Mesendoderm (in vitro differentiated cells): Measurements from ENCODE around the gene MALL.

Source experiments
- DNase-seq: peaks from one replicate; pipeline ENCODE4 v3.0.0; 2013
- H2AK5ac ChIP-seq: 2 replicates; pipeline ENCODE4 v1.6.1; 2013; ENCODE audit warnings: low read length, inconsistent platforms
- H2BK120ac ChIP-seq: 2 replicates; pipeline ENCODE4 v1.6.1; 2013; ENCODE audit warnings: low read depth, mild to moderate bottlenecking, low read length, moderate library complexity, mixed read lengths
- H2BK15ac ChIP-seq: replicated peaks from 2 replicates; pipeline ENCODE4 v1.6.1; 2013; ENCODE audit warnings: low read depth, mild to moderate bottlenecking, moderate library complexity
- H2BK5ac ChIP-seq: 2 replicates; pipeline ENCODE4 v1.6.1; 2013; ENCODE audit warnings: low read length, inconsistent platforms
- H3K18ac ChIP-seq: 2 replicates; pipeline ENCODE4 v1.6.1; 2013; ENCODE audit warnings: mild to moderate bottlenecking, low read length, mixed read lengths
- H3K23ac ChIP-seq: one replicate; pipeline ENCODE4 v1.6.1; 2013; ENCODE audit warnings: low read length
- H3K27ac ChIP-seq: 2 replicates; pipeline ENCODE4 v1.5.1; 2013; ENCODE audit warnings: low read depth, mild to moderate bottlenecking, inconsistent platforms, low read length, moderate library complexity
- H3K27me3 ChIP-seq: 2 replicates; pipeline ENCODE4 v1.6.1; 2013; ENCODE audit warnings: low read length, control low read depth, mild to moderate bottlenecking, inconsistent platforms; ENCODE audit not compliant: insufficient read depth, poor library complexity
- H3K36me3 ChIP-seq: 2 replicates; pipeline ENCODE4 v1.6.1; 2013; ENCODE audit warnings: low read length, inconsistent platforms; ENCODE audit not compliant: control insufficient read depth, insufficient read depth
- H3K4ac ChIP-seq: one replicate; pipeline ENCODE4 v1.6.1; 2013; ENCODE audit warnings: low read depth, mild to moderate bottlenecking, low read length, moderate library complexity
- H3K4me1 ChIP-seq: 2 replicates; pipeline ENCODE4 v1.6.1; 2013; ENCODE audit warnings: low read depth, low read length, inconsistent platforms; ENCODE audit not compliant: control insufficient read depth
- H3K4me2 ChIP-seq: 2 replicates; pipeline ENCODE4 v1.6.1; 2013; ENCODE audit warnings: low read length
- H3K4me3 ChIP-seq: 2 replicates; pipeline ENCODE4 v1.5.1; 2013; ENCODE audit warnings: mild to moderate bottlenecking, low read length
- H3K56ac ChIP-seq: one replicate; pipeline ENCODE4 v1.6.1; 2013; ENCODE audit warnings: low read length
- H3K79me1 ChIP-seq: 2 replicates; pipeline ENCODE4 v1.6.1; 2013; ENCODE audit warnings: low read length, inconsistent platforms
- H3K79me2 ChIP-seq: 2 replicates; pipeline ENCODE4 v1.6.1; 2013; ENCODE audit warnings: mild to moderate bottlenecking, low read length; ENCODE audit not compliant: control insufficient read depth, insufficient read depth
- H3K9ac ChIP-seq: 2 replicates; pipeline ENCODE4 v1.6.1; 2013; ENCODE audit warnings: low read length, inconsistent platforms
- H4K5ac ChIP-seq: one replicate; pipeline ENCODE4 v1.6.1; 2013; ENCODE audit warnings: low read length
- H4K8ac ChIP-seq: one replicate; pipeline ENCODE4 v1.6.1; 2013; ENCODE audit warnings: low read depth, mild to moderate bottlenecking, control low read depth, low read length, moderate library complexity
- WGBS: extraction: QIAGEN DNeasy Blood & Tissue Kit; methylation state at CpG from one replicate; pipeline ENCODE4 v1.1.7; 2013; ENCODE audit warnings: low lambda C conversion rate, missing lambda C conversion rate; ENCODE audit not compliant: insufficient coverage; ENCODE audit errors: extremely low coverage; 5-methylcytosine and 5-hydroxymethylcytosine counted together

The MALL gene

DNA sequence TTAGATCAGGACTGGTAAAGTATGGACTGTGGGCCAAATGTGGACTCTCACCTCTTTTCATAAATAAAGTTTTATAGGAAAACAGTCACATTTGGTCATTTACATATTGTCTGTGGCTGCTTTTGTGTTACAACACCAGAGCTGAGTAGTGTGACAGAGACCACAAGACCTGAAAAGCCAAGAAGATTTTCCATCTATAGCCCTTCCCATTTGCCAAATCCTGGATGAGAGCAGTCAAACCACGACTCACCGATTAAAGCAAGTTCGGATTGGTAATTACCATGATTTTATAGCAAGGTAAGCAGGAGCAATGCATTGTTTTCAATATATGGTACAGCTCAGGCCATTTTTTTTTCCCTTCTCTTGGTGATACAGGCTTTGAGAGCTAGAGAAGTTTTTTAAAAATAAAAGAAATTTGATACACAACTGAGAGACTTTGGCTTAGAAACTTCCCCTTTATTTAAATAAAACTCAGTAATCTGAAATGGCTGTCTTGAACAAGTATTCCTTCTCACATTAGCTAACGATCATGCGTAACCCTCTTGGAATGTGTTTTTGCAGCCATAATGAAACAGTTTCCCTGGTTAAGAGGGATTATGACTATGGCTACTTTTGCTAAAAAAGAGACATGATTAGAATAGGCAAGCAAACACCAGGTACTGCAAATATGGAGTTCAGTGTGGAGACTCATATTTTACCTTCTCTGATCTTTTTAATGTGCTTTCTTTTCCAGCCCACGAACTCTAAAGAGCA, 9.5 kb upstream of the MALL start:
- no peak overlapping the region for H3K56ac ChIP-seq
- H3K4me2 ChIP-seq = no peak overlapping the region
- H3K4me3 ChIP-seq = no peak overlapping the region
- H3K9ac ChIP-seq = no peak overlapping the region
- H3K27ac ChIP-seq = no peak overlapping the region
- H2BK15ac ChIP-seq = no peak overlapping the region
- no peaks in the 10 kb centered on the region for H3K4me1 ChIP-seq
- H3K79me2 ChIP-seq = no peaks in the 10 kb centered on the region
- no peak overlapping the region for H3K23ac ChIP-seq
- WGBS = no CpG with 5 or more reads among the region's 6 CpGs
- no peak overlapping the region for H3K18ac ChIP-seq
- no peak overlapping the region for H3K4ac ChIP-seq
- H3K27me3 ChIP-seq = no peaks in the 10 kb centered on the region
- no peaks in the 10 kb centered on the region for H3K36me3 ChIP-seq
- H4K5ac ChIP-seq = no peak overlapping the region
- H2BK5ac ChIP-seq = no peak overlapping the region
- no peak for DNase-seq
- H4K8ac ChIP-seq = no peak overlapping the region
- no peak overlapping the region for H2BK120ac ChIP-seq
- H3K79me1 ChIP-seq = no peaks in the 10 kb centered on the region
- no peak overlapping the region for H2AK5ac ChIP-seq

DNA sequence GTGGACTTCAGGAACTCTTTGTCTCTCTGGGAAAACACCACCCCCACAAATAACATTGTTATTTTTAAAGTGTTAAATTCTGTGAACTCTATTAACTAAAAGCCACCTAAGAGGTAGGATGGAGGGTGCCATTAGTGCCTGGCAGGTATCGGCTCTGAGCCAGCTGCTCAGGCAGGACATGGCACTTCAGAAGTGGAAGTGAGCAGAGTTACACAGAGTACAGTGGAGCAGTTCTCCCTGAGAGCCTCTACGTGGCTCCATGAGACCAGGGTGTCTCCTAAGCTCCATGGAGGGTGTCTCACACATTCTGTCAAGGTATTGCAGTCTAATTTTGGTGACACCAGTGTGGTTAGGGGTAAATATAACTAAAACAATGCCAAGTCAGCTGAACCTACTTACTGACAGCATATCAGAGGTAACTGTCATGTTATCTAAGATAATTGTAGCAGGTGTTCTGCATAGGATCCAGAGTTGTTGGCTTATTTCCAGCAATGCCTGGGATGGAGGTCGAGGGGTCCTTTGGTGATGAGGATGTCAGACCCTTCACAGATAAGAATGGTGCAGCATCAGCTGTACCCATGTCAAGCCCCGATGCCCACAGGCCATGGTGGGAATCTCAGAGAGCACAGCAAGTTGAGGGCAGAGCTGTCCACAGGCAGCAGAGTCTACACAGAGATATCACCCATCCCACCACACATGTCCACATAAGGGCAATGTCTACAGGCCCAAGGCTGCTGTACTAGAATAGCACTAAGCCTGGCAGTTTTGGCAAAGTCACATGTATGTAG, 8.6 kb upstream of the MALL start:
- no peak overlapping the region for H3K23ac ChIP-seq
- H3K36me3 ChIP-seq = no peaks in the 10 kb centered on the region

DNA sequence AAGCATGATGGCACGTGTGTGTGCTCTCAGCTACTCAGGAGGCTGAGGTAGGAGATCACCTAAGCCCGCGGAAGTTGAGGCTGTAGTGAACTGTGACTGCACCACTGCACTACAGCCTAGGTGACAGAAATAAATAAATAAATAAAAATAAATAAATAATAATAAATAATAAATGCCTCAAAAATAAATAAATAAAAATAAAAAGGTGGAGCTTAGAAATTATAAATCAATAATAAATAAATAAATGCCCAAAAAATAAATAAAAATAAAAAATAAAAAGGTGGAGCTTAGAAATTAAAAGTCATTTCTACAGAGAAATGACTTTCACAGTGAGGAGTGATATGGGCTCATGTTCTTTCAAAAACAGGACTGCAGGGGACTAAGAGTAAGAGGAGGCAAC, 6.0 kb upstream of the MALL start:
- H3K23ac ChIP-seq = no peak overlapping the region
- H3K4ac ChIP-seq = no peak overlapping the region
- H3K9ac ChIP-seq = no peak overlapping the region
- H2BK15ac ChIP-seq = no peak overlapping the region
- H3K27ac ChIP-seq = no peak overlapping the region
- no peak overlapping the region for H3K18ac ChIP-seq
- WGBS = no CpG with 5 or more reads among the region's 3 CpGs
- no peaks in the 10 kb centered on the region for H3K27me3 ChIP-seq
- H4K8ac ChIP-seq = no peak overlapping the region
- H3K79me1 ChIP-seq = no peaks in the 10 kb centered on the region
- H3K56ac ChIP-seq = no peak overlapping the region
- no peaks in the 10 kb centered on the region for H3K79me2 ChIP-seq
- no peak overlapping the region for H3K4me2 ChIP-seq
- no peak overlapping the region for H3K4me3 ChIP-seq
- DNase-seq = no peak
- no peaks in the 10 kb centered on the region for H3K4me1 ChIP-seq
- H2BK5ac ChIP-seq = no peak overlapping the region
- no peaks in the 10 kb centered on the region for H3K36me3 ChIP-seq
- no peak overlapping the region for H2BK120ac ChIP-seq
- H4K5ac ChIP-seq = no peak overlapping the region
- no peak overlapping the region for H2AK5ac ChIP-seq

More for the DNA sequence above, 8.6 kb upstream of the MALL start:
- no peak overlapping the region for H2BK15ac ChIP-seq
- H2AK5ac ChIP-seq = no peak overlapping the region
- H2BK120ac ChIP-seq = no peak overlapping the region
- no peak overlapping the region for H3K56ac ChIP-seq
- no peak overlapping the region for H4K8ac ChIP-seq
- no peak overlapping the region for H3K27ac ChIP-seq
- H3K18ac ChIP-seq = no peak overlapping the region
- H3K4ac ChIP-seq = no peak overlapping the region
- no peak overlapping the region for H3K4me2 ChIP-seq
- H3K79me2 ChIP-seq = no peaks in the 10 kb centered on the region
- DNase-seq = no peak
- H3K27me3 ChIP-seq = no peaks in the 10 kb centered on the region
- H2BK5ac ChIP-seq = no peak overlapping the region
- H4K5ac ChIP-seq = no peak overlapping the region
- H3K4me1 ChIP-seq = no peaks in the 10 kb centered on the region
- H3K9ac ChIP-seq = no peak overlapping the region
- WGBS = no CpG with 5 or more reads among the region's 4 CpGs
- H3K79me1 ChIP-seq = no peaks in the 10 kb centered on the region
- H3K4me3 ChIP-seq = no peak overlapping the region

DNA sequence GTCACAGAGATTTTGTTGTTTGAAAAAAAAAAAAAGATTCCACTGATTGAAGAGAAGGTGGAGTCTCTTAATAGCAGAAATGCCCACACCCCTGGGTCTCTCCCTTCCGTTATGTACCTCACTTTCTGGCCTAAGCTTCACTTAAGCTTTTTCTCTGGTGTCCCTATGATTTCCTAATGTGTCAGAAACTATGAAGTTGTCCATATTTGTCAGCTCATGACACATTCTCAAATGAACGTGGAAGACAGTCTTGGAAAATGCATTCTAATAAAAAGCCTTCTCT, 5.4 kb upstream of the MALL start:
- H3K27ac ChIP-seq = no peak overlapping the region
- H3K56ac ChIP-seq = no peak overlapping the region

DNA sequence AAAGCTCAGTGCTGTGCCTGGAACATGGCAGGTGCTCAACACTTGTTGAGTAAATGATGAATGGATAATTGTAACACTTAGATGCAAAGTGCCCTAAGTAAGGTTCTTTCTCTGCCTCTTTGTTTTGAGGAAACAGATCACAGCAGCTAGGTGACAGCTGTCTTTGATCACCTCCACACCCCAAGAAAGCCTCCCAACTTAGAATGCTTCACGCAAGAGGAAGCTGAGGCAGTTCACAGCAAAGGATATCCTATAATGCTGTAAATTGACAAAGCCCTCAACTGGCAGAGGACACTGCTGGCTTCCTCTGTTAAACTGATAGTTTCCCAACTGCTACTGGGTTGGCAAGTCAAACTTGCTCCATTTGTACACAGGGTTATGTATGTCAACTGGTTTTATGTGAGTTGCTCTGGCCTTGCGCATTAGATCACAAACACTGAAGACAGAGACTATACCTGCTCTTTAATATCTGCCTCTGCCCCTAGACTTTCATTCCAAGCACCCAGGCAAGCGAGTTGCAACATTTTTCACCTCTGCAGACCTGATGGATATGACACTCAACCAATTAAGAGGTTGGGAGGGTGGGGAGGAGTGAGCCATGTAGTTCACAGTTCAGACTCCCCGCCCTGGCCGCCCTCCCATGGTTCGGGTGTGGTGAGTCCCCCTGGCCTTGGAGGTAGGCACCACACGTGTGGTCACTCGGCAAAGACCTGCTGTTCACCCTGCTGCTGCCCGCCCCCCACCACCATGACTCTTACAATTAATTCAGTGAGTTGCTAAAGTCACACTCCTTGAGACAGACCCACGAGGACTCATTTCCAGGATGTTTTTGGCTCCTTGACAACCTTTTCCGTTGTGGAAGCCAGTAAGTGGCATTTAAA, 4.8 kb upstream of the MALL start:
- no peaks in the 10 kb centered on the region for H3K36me3 ChIP-seq
- H3K4me2 ChIP-seq = no peak overlapping the region
- no peak overlapping the region for H3K56ac ChIP-seq
- peaks cover under 1% of the 10 kb centered on the region for H3K27me3 ChIP-seq
- H3K4me1 ChIP-seq = peaks cover 4% of the 10 kb centered on the region
- H3K4ac ChIP-seq = no peak overlapping the region
- H3K4me3 ChIP-seq = no peak overlapping the region
- H2AK5ac ChIP-seq = no peak overlapping the region
- no CpG with 5 or more reads among the region's 11 CpGs for WGBS
- H3K23ac ChIP-seq = no peak overlapping the region
- no peak overlapping the region for H3K9ac ChIP-seq
- no peak overlapping the region for H2BK5ac ChIP-seq
- H3K27ac ChIP-seq = no peak overlapping the region
- H4K8ac ChIP-seq = no peak overlapping the region
- H4K5ac ChIP-seq = no peak overlapping the region
- H2BK120ac ChIP-seq = no peak overlapping the region
- no peak overlapping the region for H2BK15ac ChIP-seq
- H3K18ac ChIP-seq = no peak overlapping the region
- H3K79me1 ChIP-seq = no peaks in the 10 kb centered on the region
- no peak for DNase-seq
- no peaks in the 10 kb centered on the region for H3K79me2 ChIP-seq

More for the DNA sequence above, 5.4 kb upstream of the MALL start:
- no peak for DNase-seq
- H3K18ac ChIP-seq = no peak overlapping the region
- no peaks in the 10 kb centered on the region for H3K79me2 ChIP-seq
- H3K4me3 ChIP-seq = no peak overlapping the region
- H2BK5ac ChIP-seq = no peak overlapping the region
- H4K5ac ChIP-seq = no peak overlapping the region
- H3K9ac ChIP-seq = no peak overlapping the region
- H3K36me3 ChIP-seq = no peaks in the 10 kb centered on the region
- H3K79me1 ChIP-seq = no peaks in the 10 kb centered on the region
- no peak overlapping the region for H2BK120ac ChIP-seq
- H4K8ac ChIP-seq = no peak overlapping the region
- peaks cover 2% of the 10 kb centered on the region for H3K4me1 ChIP-seq
- H3K4ac ChIP-seq = no peak overlapping the region
- no peak overlapping the region for H2BK15ac ChIP-seq
- no peak overlapping the region for H3K4me2 ChIP-seq
- H3K23ac ChIP-seq = no peak overlapping the region
- no peak overlapping the region for H2AK5ac ChIP-seq
- H3K27me3 ChIP-seq = no peaks in the 10 kb centered on the region
- no CpG with 5 or more reads among the region's 2 CpGs for WGBS
